GM19193 (cell line): Measurements from ENCODE around the gene SPCS3.

Source experiments
- POLR2A ChIP-seq: IDR thresholded peaks from 4 replicates; pipeline ENCODE4 v1.6.1; 2011; ENCODE audit not compliant: insufficient read depth, insufficient read length; ENCODE audit errors: extremely low read depth

The SPCS3 gene

DNA sequence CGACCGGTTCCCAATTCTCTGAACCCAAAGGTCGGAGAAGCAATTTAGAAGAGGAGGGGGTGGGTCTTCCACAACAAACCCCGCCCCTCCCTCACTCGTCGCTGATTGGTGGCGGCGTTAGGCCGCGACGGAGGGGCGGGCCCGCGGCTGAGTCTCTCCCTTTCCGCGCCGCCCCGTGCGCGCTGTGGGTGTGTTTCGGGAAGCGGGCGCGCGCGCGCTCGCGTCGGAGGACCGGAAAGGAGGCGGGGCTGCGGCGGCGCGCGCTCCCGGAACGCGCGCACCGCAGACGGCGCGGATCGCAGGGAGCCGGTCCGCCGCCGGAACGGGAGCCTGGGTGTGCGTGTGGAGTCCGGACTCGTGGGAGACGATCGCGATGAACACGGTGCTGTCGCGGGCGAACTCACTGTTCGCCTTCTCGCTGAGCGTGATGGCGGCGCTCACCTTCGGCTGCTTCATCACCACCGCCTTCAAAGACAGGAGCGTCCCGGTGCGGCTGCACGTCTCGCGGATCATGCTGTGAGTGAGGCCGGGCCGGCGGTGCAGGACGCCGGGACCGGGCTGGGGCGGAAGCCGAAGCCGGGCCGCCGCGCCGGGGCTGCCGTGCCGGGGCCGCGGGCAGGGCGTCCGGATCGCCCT is at the start of gene SPCS3:
Gene SPCS3 (plus strand): TSS at position 263 of the 636 bp plus-strand sequence. CDS start 111 bp downstream, at position 374.
- peak; percentile 96 for TF ChIP-seq POLR2A

DNA sequence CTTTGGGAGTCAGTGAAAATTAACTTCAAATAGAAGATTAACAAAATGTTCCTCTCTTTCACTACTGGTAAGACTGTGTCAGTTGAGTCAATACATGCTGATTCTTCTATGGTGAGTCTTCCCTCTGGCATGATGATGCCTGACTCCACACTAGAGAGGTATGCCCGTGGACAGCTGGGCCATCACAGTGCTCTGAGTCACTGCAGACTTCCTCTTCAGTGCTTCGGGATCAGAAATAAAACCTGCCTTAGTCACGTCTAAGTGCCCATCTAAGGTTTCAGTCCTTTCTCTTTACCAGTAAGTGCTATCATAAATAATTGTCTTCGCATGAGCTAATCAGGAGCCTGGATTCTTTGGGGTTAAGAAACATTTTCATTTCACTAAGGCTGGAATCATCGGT is 49.1 kb upstream of the SPCS3 start:
- TF ChIP-seq POLR2A = no peak

DNA sequence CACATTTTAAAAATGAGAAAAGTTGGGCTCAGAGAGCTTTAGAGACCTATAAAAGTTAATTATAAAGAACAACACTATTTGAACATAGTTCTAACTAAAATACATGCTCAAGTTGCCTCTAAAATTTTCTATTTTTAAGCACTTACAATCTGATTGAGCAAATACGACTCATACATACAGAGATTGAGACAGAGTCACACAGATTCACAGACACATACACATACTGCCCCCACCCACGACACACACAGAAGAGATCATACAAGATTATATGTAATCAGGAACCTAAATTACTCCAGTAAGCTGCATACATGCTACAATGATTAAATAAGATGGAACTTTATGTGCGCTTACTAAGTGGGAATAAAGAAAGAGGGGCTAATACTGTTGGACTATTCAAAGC is 48.0 kb upstream of the SPCS3 start:
- no peak for TF ChIP-seq POLR2A

DNA sequence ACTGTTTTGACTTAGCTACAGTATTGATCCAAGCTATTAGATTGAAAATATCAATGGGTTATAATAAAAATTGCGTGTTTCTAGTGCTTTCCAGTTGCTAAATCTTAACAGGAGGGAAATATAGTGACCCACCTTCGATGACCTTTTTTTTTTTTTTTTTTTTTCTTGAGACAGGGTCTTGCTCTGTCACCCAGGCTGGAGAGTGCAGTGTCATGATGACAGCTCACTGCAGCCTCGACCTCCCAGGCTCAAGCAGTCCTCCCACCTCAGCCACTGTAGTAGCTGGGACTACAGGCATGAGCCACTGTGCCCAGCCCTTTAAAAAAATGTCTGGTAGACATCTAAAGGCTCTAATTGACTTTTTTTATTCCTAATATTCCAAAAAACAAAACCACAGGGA is 47.0 kb upstream of the SPCS3 start:
- no peak for TF ChIP-seq POLR2A

DNA sequence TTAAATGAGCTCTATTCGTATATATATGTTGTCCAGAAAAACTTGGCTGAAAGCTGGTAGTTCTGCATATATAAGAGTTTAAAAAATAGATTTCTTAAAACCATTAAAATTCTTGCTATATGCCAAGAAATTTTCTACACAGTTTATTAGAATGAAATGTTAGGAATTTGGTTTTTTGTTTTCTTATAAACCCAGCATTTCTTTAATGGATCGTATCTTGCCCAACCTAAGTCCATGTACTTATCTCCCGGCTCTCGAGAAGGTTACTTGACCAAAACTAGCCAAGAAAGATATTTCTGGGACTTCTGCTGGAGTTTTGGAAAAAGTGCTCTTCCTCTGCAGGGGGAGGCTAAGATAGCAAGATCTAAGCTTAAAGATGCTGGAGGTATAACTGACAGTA is 46.0 kb upstream of the SPCS3 start:
- TF ChIP-seq POLR2A = no peak

DNA sequence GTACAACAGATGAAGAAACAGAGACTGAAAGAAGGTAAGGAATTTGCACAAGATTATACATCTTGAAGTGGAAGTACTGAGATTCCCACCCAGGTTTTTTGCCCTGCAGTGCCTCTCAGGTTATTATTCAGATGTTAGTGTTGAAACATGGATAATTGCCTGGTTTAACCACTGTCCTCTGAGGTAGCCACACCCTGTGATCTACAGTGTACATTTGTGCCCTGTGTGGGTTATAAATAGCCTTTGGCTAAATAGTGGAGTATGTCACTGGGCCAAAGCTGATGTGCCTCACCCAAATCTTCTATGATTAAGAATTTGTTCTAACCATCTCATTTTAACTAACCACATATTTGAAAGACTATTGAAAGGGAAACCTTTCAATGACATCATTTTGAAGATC is 45.3 kb upstream of the SPCS3 start:
- TF ChIP-seq POLR2A = no peak

DNA sequence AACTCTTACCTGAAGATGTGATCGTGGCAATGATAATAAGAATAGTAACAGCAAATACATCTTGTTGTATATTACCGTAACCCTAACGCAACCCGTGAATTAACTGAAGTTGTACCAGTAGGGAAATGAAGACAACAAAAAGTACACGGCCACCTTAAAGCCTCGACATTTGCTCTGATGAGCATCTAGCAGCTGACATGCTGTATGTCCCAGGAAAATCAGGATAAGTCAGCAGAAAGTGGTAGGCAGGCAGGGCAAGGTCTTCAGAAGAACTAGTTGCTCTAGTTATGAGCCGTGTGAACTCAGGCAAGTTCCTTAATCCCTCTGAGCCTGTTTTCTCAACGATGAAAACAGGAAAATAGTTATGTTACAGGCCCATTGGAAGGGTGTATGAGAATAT is 43.1 kb upstream of the SPCS3 start:
- TF ChIP-seq POLR2A = no peak

DNA sequence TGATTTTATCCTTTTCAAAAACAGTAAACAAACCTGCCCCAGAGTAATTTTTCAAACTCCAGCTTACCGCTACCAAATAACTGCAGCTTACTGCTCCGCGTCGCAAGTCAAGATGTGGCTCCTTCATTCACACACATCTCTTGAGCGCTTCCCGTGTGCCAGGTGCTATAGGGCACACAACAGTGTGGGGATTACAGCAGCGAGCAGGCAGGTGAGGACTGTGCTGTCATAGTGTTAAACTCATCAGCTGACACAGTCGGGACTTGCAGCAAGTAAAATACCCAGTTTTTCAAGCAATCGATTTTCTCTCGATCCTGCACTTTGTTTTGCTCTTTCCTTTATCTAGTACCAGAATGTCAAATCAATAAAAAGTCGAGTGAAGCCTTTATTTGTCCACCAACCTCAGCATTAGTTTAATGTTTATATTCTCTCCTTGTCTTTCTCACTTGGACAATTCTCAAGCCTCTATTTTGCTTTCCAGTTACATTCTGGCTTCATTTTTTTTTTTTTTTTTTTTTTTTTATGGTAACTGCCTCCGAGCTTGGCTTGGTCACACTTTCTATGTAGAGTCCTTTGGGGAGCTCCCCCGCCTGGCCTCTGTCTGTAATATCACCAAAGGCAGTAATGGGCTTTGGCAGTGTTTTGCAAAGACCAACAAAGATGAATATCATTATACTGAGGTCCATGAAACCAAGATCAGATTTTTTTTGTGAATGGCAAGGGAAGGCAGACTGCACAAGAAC is 42.4 kb upstream of the SPCS3 start:
- no peak for TF ChIP-seq POLR2A

DNA sequence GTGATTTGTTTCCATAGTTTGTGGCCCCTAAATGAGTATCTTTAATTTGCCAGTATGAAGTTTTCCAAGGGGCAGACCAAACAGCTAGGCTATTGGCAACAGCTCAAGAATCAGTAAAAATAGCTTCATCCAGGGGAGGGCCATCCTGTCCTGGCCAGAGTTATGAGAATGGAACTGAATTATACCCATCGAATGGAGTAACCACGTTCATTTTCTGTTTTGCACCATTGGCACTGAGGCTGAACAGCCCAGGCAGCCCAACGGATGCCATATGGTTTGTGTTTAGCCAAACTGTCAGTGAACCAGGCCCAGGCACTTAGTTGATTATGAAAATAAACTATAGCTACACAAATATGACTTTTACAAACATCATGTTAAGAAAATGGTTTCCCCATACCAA is 33.0 kb upstream of the SPCS3 start:
- TF ChIP-seq POLR2A = no peak

DNA sequence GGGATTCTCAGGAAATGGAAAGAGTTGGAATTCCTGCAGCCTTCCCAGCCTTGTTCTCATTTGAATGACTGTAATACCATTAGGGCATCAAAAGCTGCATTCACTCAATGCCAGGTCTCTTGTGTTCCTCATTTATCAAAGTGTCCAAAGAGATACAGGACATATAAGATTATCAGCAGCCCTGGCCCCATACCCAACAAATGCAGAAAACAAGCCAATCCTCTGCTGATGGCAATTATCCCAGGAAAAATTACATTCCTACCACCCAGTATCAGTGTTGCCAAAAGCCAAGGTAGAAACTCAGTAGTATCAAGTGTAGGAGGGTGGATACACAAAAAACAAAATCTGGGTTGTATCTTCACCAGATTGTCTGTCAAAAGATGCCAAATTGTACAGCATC is 32.2 kb upstream of the SPCS3 start:
- TF ChIP-seq POLR2A = no peak

DNA sequence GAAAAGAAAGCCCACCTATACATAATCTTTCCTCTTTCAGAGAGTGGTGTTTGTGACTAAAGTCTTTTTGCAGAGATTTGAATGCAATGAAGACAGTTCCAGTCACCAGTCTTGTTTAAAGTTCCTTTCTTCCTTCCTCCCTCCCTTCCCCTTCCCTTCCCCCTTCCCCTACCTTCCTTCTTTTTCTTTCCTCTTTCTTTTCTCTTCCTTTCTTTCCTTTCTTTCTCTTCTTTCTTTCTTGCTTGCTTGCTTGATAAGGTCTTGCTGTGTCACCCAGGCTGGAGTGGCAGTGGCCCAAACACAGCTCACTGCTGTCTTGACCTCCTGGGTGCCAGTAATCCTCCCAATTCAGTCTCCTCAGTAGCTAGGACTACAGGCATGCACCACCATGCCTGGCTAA is 31.7 kb upstream of the SPCS3 start:
- TF ChIP-seq POLR2A = no peak

DNA sequence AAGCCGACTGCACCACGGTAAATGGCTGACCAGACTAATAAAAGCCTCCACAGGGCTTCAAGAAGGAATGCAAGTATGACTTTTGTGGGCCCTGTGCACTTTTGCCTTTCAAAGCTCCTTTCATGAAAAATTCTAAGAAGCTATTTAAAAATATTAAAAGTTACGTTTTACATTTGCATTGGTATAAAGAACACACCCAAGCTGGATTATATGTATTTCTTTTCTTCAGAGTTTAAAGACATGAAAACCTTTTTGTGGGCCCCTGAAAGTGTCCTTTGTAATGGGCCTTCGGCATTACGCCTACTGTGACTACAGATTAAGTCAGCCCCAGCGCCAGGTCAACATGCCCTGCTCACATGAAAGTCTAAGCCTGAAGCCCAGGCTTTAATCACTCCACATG is 30.2 kb upstream of the SPCS3 start:
- TF ChIP-seq POLR2A = no peak

DNA sequence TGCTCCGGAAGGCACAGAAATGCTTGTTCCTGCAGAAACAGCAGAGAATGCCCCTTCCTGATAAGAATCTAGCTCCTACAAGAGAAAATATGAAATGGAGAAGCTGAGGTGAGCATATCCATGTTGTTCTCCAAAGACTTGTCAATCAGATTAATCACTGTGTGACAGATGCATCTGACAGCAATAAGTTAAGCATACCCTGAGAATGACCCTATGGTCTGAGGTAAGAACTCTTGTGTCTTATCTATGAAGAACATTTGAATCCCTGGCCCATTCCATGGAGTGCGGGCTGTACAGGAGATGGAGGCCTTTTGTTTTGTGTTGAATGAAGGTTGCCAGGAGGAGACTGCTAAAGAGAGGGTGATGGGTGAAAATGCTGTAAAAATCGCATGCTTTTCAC is 29.2 kb upstream of the SPCS3 start:
- no peak for TF ChIP-seq POLR2A

DNA sequence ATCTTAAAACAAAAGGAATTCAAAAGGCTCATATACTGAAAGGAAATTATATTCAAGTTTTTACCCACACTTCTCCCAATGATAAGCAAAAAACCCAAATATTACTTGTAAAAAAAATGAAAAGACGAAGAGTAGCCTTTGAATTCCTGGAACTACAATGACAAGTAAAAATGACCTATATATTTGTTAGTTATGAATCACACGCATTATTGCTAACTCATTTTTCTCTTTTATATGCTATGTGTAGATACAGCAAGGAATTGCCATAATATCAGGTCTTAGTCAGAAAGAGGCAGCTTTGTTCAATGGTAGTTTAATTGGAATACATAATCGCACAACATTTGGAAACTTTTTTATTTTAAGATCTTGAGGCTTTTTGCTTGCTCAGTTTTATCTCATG is 28.0 kb upstream of the SPCS3 start:
- TF ChIP-seq POLR2A = no peak

DNA sequence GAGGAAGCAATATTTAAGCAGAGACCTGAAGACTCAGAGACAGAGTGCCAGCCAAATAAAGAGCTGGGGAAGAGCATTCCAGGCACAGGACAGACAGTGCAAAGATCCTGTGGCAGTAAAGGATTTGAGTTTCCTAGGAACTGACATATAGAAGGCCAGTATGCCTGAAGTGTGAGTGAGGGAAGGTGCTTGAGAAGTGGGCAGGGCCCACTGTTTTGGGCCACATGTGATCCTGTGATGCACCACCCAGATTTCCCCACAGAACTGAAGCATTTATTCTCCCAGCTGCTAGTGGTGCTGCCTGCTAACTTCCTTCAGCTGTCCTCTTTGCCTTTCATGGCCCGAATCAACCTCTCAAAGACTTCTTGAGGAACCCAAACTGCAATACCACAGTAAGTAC is 26.8 kb upstream of the SPCS3 start:
- no peak for TF ChIP-seq POLR2A

DNA sequence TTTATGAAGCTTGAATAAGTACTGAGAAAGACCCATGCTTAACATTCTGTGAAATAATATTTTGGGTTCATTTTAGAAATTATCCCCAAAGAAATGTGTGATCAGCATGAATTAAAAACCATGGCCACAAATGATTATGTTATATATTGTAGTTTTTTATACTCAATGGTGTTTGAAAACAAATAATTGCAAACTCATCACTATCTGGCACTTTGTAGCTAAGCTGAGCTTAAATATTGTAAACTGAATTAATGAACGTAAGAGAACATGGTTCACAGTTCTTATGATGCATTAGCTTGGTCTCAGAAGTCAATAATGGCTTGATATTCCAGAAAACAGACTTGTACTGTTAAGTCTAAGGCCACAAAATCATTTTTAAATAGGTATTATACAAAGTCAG is 26.1 kb upstream of the SPCS3 start:
- no peak for TF ChIP-seq POLR2A
